Measurements from ENCODE around the gene DGKG.

Gene DGKG

DNA sequence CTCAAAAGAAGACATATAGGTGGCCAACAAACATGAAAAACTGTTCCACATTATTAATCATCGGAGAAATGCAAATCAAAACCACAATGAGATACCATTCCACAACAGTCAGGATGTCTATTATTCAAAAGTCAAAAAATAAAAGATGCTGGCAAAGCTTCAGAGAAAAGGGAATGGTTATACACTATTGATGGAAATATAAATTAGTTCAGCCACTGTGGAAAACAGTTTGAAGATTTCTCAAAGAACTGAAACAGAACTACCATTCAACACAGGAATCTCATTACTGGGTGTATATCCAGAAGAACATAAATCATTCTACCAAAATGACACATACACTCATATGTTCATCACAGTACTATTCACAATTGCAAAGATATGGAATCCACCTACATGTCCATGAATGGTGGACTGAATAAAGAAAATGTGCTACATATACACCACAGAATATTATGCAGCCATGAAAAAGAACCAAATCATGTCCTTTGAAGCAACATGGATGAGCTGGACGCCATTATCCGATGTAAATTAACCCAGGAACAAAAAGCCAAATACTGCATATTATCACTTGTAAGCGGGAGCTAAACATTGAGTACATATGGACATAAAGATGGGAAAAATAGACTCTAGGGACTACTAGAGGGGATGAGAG is 32.7 kb upstream of the DGKG start:
- no peak for DNase-seq (ENCODE audit: low read depth)
- TF ChIP-seq, protein P1, sequence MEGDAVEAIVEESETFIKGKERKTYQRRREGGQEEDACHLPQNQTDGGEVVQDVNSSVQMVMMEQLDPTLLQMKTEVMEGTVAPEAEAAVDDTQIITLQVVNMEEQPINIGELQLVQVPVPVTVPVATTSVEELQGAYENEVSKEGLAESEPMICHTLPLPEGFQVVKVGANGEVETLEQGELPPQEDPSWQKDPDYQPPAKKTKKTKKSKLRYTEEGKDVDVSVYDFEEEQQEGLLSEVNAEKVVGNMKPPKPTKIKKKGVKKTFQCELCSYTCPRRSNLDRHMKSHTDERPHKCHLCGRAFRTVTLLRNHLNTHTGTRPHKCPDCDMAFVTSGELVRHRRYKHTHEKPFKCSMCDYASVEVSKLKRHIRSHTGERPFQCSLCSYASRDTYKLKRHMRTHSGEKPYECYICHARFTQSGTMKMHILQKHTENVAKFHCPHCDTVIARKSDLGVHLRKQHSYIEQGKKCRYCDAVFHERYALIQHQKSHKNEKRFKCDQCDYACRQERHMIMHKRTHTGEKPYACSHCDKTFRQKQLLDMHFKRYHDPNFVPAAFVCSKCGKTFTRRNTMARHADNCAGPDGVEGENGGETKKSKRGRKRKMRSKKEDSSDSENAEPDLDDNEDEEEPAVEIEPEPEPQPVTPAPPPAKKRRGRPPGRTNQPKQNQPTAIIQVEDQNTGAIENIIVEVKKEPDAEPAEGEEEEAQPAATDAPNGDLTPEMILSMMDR (IDR thresholded peaks at IDR 0.05; ENCODE audit: insufficient read depth, low read depth, low read length, missing control alignments): no peak
- no peak overlapping the region for H3K4me3 ChIP-seq (ENCODE audit: low read depth, low read length)

DNA sequence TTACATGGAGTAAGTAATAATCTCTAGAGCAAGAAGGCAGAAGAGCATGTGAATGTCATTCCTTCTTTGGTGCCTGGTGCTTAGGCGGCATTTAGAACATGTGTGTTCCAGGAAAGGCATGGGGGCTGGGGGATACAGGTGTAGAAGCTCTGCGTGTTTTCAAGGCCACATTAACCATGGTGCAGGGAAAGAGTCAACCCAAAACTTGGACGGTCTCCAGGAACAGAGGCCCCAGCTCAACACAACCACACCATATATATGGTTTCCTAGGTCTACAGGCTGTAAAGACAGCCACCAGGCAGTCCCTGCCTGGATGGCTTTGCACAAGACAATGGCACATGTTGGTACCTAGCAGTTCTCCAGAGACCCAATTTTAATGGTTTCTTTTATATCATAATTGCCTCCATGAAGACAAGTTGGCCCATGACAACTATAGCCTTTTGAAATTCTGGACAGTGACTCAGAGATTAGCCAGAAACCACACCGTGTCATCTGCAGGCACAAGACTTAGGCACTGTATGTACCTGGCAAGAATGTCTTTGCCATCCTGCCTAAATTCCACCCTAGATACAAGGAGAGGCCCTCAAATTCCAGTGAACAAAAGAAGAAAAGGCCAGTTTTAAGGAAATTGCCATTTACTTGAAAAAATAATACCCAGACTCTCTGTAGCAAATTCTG is 25.0 kb upstream of the DGKG start:
- peak; percentile 40 for DNase-seq (ENCODE audit: low read depth)
- H3K4me3 ChIP-seq (ENCODE audit: low read depth, low read length): no peak overlapping the region

DNA sequence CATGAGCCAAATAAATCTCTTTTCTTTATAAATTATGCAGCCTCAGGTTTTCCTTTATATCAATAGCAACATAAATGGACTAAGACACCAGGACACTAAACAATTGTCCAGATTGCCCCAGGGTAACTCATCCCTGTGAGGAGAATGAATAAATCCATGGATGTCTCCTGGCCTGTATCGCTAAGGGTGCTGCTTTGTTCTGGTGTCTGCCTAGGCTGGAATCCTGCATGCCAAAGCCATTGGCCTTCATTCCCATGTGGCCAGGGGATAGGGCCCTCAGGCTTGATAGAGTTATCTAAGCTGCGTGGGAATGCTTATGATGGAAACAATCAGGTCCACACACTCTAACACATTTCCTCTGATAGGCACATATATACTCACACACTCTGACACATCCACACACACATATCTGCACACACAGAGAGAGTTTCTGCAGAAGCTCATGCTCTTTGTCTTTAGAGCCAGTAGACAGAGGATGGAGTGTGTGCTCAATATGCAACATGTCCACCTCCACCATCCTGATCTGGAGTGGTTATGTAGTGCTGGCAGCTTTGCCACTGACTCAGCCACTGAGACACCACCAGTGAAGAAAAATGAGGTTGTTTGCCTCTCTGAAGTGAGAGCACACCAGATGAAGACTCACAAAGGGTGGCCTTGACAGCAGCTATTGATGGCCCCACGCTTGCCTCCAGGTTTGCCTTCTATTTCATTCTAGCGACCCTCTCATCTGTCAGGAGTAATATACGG is 24.0 kb upstream of the DGKG start:
- H3K4me3 ChIP-seq (ENCODE audit: low read depth, low read length): no peak overlapping the region
- TF ChIP-seq, protein P1 (IDR thresholded peaks at IDR 0.05; ENCODE audit: insufficient read depth, low read depth, low read length, missing control alignments): no peak
- no peak for DNase-seq (ENCODE audit: low read depth)

More for the DNA sequence above, 25.0 kb upstream of the DGKG start:
- TF ChIP-seq, protein P1 (IDR thresholded peaks at IDR 0.05; ENCODE audit: insufficient read depth, low read depth, low read length, missing control alignments): no peak

DNA sequence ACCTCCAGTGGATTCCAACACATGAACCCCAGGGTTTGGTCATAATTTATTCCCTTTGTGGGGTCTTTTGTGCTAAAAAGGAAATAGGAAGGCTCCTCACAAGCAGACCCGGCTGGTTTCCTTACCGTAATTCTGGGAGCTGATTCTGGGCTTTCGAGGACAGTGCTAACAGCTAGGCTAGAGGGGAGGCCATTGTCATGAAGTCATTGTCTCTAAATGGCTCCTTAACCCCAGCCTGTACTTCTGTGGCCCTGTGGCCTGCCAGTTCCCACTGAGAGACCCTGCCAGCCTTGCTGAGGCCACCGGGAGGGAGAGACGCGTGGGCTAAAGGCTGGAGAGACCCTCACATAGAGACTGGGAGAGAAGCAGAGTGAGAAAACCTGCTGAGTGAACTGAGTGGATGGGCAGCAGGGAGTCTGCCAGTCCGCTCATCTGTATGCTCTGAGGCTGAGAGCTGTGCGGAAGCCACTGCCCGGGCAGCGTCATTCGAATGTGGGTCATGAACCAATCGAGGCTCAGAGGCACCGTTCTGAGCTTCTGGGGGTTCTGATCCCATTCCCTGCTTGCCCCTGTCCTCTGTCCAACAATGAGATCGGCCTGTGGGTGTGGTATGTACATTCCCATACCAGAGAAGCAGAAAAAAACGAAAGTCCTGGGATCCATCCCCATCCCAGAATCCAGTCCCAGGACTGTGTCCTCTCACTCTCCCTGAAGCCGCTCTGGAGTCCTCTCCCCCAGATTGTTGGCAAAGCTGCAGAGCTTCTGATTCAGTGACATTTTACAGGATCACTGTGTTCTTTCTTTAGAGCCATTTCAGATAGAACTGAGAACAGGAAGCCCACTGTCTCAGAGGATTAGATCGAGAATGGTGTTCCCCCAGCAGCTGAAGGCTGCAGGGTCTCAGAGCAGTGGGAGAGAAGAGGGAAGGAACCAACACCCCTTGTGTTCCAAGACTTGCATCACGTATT is 21.3 kb upstream of the DGKG start:
- no peak overlapping the region for H3K4me3 ChIP-seq (ENCODE audit: low read depth, low read length)
- TF ChIP-seq, protein P1 (IDR thresholded peaks at IDR 0.05; ENCODE audit: insufficient read depth, low read depth, low read length, missing control alignments): no peak
- no peak for DNase-seq (ENCODE audit: low read depth)

DNA sequence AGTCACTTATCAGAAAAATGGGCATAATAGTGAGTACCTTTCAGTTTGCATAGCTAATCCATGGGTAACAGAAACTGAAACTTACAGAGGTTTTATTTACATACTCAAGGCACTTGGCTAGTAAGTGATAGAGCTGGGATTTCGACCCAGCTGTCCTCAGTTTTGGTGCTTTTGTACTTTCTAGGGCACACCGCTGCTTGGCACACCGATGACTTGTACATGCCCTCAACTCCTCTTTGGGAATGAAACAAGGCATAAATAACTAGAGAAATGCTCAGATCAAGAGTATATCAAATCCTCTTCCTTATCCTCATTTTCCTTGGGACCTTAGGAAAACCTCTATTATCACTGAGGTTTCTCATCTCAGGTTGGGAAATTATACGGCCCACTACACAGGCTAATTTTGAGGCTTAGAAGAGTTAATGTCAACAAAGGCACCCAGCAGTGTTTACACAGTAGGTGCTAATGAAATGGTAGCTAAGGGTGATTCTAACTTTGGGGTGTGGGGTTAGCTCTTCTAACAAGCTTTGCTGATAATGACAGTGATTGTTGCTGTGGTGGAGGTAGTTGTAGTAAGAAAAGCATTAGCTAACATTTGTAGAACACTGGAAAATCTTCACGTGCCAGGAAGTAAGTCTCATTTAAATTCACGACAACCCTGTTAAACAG is 20.3 kb upstream of the DGKG start:
- TF ChIP-seq, protein P1 (IDR thresholded peaks at IDR 0.05; ENCODE audit: insufficient read depth, low read depth, low read length, missing control alignments): no peak
- H3K4me3 ChIP-seq (ENCODE audit: low read depth, low read length): no peak overlapping the region
- no peak for DNase-seq (ENCODE audit: low read depth)
